Left renal pelvis (tissue), 4 donors: ENCODE measurements around the gene MED26. TPM values are rescaled to one million over a fixed set of nuclear protein-coding genes. Genes with fewer than 3 reads are reported as not detected.

Experiments
- DNase-seq, 4 donors: peaks; one replicate each; pipeline ENCODE4 v3.0.0-alpha.2; 2013; ENCODE audit warnings: low read depth in 4 of 4, low spot score in 3 of 4
- polyA plus RNA-seq, 4 donors: library from polyadenylated mRNA; unstranded; fragments of 120-200 nt; gene quantifications; one replicate each; pipeline ENCODE4 v1.2.1, GENCODE V29; 2013; ENCODE audit not compliant: insufficient read length in 4 of 4

MED26 gene
- polyA plus RNA-seq, 4 donors, result 6.4 to 8.2 (median 7.0) TPM

DNA sequence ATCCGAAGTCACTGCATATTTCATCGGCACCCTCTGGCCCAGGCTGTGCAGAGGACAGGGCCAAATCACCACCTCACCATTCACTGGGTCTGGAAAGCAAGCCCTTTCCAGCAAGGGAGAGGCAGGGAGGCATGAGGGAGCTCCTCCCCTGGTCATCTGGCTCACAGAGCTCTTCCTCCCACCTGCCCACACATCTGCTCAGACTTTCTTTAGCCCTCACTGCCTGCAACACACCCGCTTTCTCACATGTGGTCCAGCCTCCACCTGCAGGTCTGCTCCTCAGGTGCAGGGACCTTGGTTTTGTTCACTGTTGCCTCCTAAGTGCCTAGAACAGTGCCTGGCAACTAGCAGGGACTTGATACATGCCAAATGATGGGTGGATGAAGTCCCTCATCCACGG, 34.8 kb downstream of the MED26 start:
- DNase-seq, result no peak

GRCh38 chr19:16591803-16592556, 36.0 kb downstream of the MED26 start:
- DNase-seq, result no peak

DNA sequence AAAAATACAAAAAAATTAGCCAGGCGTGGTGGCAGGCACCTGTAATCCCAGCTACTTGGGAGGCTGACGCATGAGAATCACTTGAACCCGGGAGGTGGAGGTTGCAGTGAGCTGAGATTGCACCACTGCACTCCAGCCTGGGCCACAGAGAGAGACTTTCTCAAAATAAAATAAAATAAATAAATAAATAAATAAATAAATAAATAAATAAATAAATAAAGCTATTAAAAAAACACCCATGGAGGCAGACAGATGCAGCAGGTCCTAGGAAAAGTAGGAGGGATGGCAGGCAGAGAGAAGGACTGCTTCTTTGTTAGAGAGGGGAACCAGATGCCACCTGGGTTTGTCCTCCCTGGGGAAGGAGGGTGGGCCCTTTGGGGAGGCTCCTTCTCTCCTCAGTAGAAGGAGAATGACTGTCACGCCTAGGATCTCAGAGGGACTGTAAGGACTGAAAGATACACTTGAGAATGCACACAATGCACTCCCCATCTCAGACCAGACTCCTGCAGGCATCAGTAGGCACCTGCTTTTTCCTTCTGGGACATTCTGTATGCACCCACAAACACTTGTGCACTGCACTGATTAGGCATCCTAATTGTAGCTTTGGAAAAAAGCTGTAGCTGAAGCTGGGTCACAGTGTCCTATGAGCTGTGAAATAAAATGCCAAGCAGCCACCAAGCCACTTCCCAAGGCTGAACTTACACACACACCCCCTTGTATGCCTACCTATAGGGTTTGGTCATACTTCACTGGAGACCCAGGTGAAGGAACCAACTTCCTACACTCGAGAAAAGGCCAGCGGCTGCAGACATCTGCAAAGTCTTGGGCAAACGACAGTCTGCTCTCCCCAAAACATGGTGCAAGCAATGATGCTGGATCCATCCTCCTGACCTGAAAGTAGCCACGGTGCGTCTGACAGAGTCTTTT, 36.9 kb downstream of the MED26 start:
- DNase-seq, result no peak

- no peak for DNase-seq
These were observed 38.1 kb downstream of the MED26 start for GRCh38 chr19:16589917-16590316.

DNA sequence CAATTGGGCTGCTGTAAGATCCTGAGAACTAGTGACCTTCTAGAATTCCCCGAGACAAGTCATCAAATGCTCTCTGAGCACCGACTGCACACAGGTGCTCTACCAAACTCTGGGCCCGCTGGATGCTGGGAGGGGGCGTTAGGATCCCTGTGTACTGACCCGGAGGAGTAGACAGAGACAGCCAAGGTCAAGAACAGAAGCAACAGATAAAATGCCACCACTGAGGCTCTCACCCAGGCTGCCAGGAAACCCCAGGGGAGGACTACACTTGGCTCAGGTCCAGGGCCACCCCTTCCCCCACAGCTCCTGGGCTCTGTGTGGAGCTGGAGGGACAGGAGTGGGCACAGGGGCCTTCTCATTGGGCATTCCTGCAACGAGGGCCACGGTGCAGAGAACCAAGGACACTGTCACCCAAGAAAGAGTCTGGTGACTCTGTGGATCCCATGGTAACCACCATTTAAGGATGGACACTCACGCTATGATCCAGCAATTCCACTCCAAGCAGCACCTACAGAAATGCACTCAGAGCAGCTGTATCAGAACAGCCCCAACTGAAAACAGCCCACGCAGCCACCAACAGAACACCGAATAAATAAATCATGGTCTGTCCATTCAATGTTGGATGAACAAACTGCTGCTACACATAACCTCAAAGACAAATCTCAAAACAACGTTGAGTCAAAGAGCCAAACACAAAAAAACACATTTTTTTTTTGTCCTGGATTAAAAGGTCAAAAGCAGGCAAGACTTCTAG, 39.0 kb downstream of the MED26 start:
- no peak for DNase-seq

DNA sequence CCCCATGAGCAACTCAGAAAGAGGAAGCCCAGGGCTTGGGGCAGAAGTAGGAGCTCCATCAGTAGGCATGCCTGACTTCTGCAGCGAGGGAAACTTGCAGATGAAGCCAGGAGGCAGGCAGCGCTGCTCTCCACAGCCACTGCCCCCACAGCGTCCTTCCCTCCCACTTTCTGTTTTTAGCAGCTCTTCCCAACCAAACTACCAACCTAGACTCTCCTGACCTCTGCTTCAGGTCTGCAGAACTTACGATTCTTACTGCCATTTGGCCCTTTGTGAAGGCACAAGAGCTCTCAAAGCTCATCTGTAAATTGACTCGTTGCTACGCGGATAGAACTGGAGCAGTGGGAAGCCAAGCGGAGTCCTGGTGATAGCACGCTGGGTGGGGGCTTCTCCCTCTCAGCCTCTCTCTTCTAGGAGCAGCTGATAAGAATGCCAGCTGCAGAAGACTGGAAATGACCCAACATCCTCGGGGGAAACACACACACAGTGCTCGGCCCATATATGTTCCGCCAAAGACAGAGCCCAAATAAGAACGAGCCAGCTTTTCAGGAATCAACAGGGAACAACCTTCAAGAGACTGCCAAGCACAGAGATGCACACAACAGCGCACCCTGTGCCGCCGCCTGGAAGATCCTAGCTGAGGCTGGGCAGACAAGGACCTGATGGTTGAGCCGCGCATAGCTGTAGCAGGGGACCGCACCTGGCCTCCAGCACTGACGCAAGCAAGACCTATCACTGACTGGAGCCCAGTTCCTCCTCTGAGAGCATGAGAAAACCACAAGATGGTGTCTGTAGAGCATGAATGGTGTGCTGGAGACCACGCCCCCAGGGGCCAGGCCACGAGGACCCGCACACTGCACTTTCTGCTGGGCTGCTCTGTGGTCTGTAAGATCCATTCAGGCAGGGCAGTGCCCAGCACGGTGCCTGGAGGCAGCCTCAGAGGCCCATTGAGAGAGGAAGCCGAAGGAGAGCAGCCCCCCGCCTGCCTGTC, 39.9 kb downstream of the MED26 start:
- DNase-seq, result no peak

DNA sequence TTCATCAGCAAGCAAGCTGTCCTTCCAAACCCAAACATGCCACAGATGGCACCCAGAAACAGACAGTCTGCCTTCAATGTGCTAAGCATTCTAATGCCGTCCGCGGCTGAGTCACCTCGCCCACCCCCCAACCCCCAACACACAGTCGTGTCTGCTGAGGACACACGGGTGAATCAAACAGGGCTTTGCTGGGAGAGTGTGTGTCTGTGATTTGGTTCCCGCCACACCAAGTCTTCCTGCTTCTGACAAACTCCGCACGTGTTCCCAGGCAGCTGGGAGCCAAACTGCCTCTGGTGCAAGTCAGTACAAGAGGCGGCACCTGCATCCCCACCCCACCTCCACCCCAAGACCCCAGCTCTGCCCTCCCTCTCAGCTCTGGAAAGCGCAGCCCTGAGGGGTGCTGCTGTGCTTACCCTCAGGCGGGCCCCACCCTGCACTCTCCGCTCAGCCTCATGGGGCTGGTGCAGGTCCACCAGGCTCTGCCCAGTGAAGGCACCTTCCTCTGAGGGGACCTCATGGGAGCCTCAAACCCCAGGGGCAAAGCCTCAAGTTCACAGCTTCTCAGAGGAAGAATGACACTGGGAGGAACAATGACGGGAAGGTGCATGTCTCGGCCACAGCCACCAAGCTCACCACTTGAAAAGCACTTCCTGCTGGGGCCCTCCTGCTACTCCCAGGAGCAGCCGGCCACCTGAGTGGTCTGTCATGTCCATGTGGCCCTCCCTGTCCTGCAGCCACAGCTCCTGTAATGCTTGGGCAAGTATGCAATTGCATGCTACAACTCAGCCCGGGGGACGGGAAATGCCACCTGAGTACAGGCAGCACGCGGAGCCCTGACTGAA, 40.8 kb downstream of the MED26 start:
- peak in 1 of 4 donors; percentile 22 for DNase-seq

GRCh38 chr19:16586477-16586871, 41.5 kb downstream of the MED26 start:
- no peak for DNase-seq

DNA sequence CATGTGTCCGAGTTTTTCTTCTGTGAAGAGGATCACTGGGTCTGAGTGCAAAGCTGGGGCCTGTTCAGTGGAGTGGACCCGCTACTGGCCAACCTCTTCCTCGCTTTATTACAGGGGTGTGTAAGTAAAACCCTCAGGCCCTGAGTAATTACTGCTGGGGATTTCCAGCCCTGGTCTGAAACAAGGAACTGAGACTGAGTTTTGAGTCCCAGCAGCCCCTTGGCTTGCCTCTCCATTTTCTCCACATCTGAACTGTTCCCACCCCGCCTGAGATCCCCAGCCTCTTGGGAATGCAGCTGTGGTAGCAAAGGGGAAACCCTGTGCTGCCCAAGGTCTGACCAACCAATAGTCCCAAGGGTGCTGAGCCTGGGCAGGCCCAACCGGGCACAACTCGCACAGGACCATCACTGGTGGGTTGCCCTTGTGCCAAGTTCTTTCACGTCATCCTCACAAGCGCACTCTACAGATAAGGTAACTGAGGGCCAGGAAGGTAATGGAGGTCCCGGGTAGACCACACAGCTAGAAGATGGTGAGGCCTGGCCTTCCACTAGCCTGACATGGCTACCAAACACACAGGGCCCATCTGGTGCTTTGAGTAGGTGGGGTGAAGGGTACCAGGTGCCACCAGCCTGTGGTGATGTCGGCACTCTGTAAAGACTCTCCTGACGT, 42.1 kb downstream of the MED26 start:
- DNase-seq, result no peak

GRCh38 chr19:16585094-16585801, 42.8 kb downstream of the MED26 start:
- DNase-seq, result no peak

GRCh38 chr19:16584248-16585093, 43.5 kb downstream of the MED26 start:
- peak in 3 of 4 donors; percentile 42 to 46 (median 44) for DNase-seq

- DNase-seq, result no peak
These were observed 45.3 kb downstream of the MED26 start for GRCh38 chr19:16582486-16583261.

- no peak for DNase-seq
These were observed 46.0 kb downstream of the MED26 start for GRCh38 chr19:16581971-16582343.

GRCh38 chr19:16581145-16581970, 46.6 kb downstream of the MED26 start:
- no peak for DNase-seq

DNA sequence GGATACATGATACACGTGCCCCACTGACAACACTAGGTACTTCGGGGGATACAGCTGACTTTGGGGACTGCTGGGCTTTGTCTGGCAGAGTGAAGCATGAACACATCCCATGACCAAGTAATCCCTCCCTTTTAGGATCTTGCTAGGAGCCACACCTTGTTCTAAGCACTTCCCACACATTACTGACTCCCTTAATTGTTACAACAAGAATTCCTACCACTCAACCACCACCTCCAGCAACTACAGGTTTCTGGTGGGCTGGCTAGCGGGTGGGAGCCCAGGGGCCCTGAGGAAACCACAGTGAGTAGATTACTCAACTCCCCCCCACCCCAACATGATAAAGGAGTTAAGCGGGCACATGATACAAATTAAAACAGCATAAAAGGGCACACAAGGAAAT, 48.6 kb downstream of the MED26 start:
- no peak for DNase-seq
